Esophagus squamous epithelium (tissue), 4 donors: ENCODE data around the gene SARNP.

Experiments
- POLR2A ChIP-seq, 4 donors: fragments of 450-650 bp; IDR thresholded peaks; one replicate each; pipeline ENCODE4 v1.6.1; 2017; ENCODE audit warnings: antibody characterized with exemption in 4 of 4, mild to moderate bottlenecking in 4 of 4, moderate library complexity in 3 of 4
- TF ChIP-seq, protein P1 (sequence below), 6 experiments: fragments of 450-650 bp in 4 of 6; fragments of 200-600 bp in 2 of 6; sonication (generic) in 2 of 6; IDR thresholded peaks; one replicate each; pipeline ENCODE4 v1.5.1; 2016 to 2019; ENCODE audit warnings: antibody characterized with exemption in 6 of 6, mild to moderate bottlenecking in 4 of 6, moderate library complexity in 4 of 6

DNA sequence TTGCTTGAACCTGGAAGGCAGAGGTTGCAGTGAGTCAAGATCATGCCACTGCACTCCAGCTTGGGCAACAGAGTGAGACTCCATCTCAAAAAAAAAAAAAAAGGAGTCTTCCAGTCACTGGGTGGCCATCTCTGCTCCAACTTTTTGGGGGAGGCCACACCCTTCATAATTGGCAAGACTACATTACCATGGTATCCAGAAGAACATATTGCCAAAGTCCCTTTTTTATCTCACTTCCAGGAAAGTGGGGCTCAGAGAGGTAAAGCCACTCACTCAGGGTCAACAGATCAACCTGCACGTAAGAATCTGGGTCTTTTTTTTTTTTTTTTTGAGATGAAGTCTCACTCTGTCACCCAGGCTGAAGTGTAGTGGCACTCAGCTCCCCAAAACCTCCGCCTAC lies 83.7 kb downstream of the SARNP start:
- TF ChIP-seq, protein P1, sequence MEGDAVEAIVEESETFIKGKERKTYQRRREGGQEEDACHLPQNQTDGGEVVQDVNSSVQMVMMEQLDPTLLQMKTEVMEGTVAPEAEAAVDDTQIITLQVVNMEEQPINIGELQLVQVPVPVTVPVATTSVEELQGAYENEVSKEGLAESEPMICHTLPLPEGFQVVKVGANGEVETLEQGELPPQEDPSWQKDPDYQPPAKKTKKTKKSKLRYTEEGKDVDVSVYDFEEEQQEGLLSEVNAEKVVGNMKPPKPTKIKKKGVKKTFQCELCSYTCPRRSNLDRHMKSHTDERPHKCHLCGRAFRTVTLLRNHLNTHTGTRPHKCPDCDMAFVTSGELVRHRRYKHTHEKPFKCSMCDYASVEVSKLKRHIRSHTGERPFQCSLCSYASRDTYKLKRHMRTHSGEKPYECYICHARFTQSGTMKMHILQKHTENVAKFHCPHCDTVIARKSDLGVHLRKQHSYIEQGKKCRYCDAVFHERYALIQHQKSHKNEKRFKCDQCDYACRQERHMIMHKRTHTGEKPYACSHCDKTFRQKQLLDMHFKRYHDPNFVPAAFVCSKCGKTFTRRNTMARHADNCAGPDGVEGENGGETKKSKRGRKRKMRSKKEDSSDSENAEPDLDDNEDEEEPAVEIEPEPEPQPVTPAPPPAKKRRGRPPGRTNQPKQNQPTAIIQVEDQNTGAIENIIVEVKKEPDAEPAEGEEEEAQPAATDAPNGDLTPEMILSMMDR (IDR thresholded peaks at IDR 0.05): no peak
- TF ChIP-seq POLR2A (IDR thresholded peaks at IDR 0.05): no peak
